ENCODE measurements around the gene ZNF77. TPM values are rescaled to one million over a fixed set of nuclear protein-coding genes. Genes with fewer than 3 reads are reported as not detected.

ZNF77 gene
- total RNA-seq, 4 donors from 2014 or later, result 2.4 to 17.9 (median 9.1) TPM

- H3K27ac ChIP-seq, result no peak overlapping the region
- H3K27me3 ChIP-seq, result no peaks in the 10 kb centered on the region
- H3K4me3 ChIP-seq, result no peak overlapping the region
- DNase-seq, result no peak
- H3K4me1 ChIP-seq, result no peaks in the 10 kb centered on the region
- H3K9me3 ChIP-seq, result no peaks in the 10 kb centered on the region
- intact Hi-C loops (cut with DNase I; ENCODE audit: low total_unique reads), result no loop called here
- TF ChIP-seq POLR2A (IDR thresholded peaks at IDR 0.05) (no peak), CTCF (IDR thresholded peaks at IDR 0.05) (no peak)
- H3K36me3 ChIP-seq, result no peaks in the 10 kb centered on the region
These were observed 18.4 kb upstream of the ZNF77 start for GRCh38 chr19:2963122-2963521.

- no peaks in the 10 kb centered on the region for H3K27me3 ChIP-seq
- peak in 1 of 2 donors; percentile 78 for DNase-seq
- TF ChIP-seq CTCF (IDR thresholded peaks at IDR 0.05), result peak; percentile 74 to 98 (median 88)
- no peak for TF ChIP-seq POLR2A (IDR thresholded peaks at IDR 0.05)
- intact Hi-C loops (cut with DNase I; ENCODE audit: low total_unique reads), result no loop called here
- H3K9me3 ChIP-seq, result no peaks in the 10 kb centered on the region
- H3K36me3 ChIP-seq, result no peaks in the 10 kb centered on the region
- H3K4me3 ChIP-seq, result no peak overlapping the region
- H3K27ac ChIP-seq, result peak overlapping the region in 1 of 2 donors; percentile 12
- H3K4me1 ChIP-seq, result no peaks in the 10 kb centered on the region
These were observed 17.4 kb upstream of the ZNF77 start for GRCh38 chr19:2962018-2962670.

GRCh38 chr19:2960120-2960519, 15.3 kb upstream of the ZNF77 start:
- intact Hi-C loops (cut with DNase I; ENCODE audit: low total_unique reads), result no loop called here

GRCh38 chr19:2957160-2957559, 12.4 kb upstream of the ZNF77 start:
- H3K9me3 ChIP-seq, result no peaks in the 10 kb centered on the region
- intact Hi-C loops (cut with DNase I; ENCODE audit: low total_unique reads), result loop anchor here (10.0 kb wide), 1 partner anchor 148 kb away; no protein-coding TSS in a partner anchor
- no peak for DNase-seq
- H3K27ac ChIP-seq, result no peak overlapping the region
- H3K36me3 ChIP-seq, result no peaks in the 10 kb centered on the region
- H3K4me3 ChIP-seq, result no peak overlapping the region
- H3K27me3 ChIP-seq, result no peaks in the 10 kb centered on the region
- TF ChIP-seq CTCF (IDR thresholded peaks at IDR 0.05), result no peak
- no peak for TF ChIP-seq POLR2A (IDR thresholded peaks at IDR 0.05)
- peaks cover 0 to 5% of the 10 kb centered on the region in 2 donors for H3K4me1 ChIP-seq

More at GRCh38 chr19:2960120-2960519, 15.3 kb upstream of the ZNF77 start:
- no peaks in the 10 kb centered on the region for H3K9me3 ChIP-seq
- no peak overlapping the region for H3K27ac ChIP-seq
- no peaks in the 10 kb centered on the region for H3K36me3 ChIP-seq
- TF ChIP-seq CTCF (IDR thresholded peaks at IDR 0.05) (no peak), POLR2A (IDR thresholded peaks at IDR 0.05) (no peak)
- no peak overlapping the region for H3K4me3 ChIP-seq
- H3K4me1 ChIP-seq, result no peaks in the 10 kb centered on the region
- no peaks in the 10 kb centered on the region for H3K27me3 ChIP-seq
- DNase-seq, result no peak

GRCh38 chr19:2952953-2953481, 8.2 kb upstream of the ZNF77 start:
- no peak for DNase-seq
- H3K9me3 ChIP-seq, result no peaks in the 10 kb centered on the region
- H3K27me3 ChIP-seq, result no peaks in the 10 kb centered on the region
- H3K36me3 ChIP-seq, result no peaks in the 10 kb centered on the region
- peak overlapping the region in 1 of 2 donors; percentile 23 for H3K27ac ChIP-seq
- intact Hi-C loops (cut with DNase I; ENCODE audit: low total_unique reads), result loop anchor here (10.0 kb wide), 1 partner anchor 152 kb away; no protein-coding TSS in a partner anchor
- peaks cover 0 to 5% of the 10 kb centered on the region in 2 donors for H3K4me1 ChIP-seq
- peak overlapping the region in 1 of 2 donors; percentile 10 for H3K4me3 ChIP-seq
- TF ChIP-seq POLR2A (IDR thresholded peaks at IDR 0.05) (no peak), CTCF (IDR thresholded peaks at IDR 0.05) (peak in 1 of 4 experiments; percentile 8)
